DOHH2 (cell line): ENCODE measurements around the gene GIMAP2.

ENCODE experiments used
- H3F3A ChIP-seq: fragments of 200-600 bp; sonication (generic), shearing (Covaris generic); 2 replicates; pipeline ENCODE4 v1.6.0; 2016; ENCODE audit warnings: antibody characterized with exemption, mild to moderate bottlenecking; ENCODE audit not compliant: control insufficient read depth, insufficient read depth
- H3K27ac ChIP-seq: fragments of 200-600 bp; sonication (generic); 2 replicates; pipeline ENCODE4 v1.5.1; 2014; ENCODE audit warnings: low read depth, mild to moderate bottlenecking, low read length, moderate library complexity
- H3K27me3 ChIP-seq: fragments of 200-600 bp; sonication (generic); 2 replicates; pipeline ENCODE4 v1.6.1; 2014; ENCODE audit warnings: mild to moderate bottlenecking, low read length, mixed read lengths; ENCODE audit not compliant: control insufficient read depth
- H3K36me3 ChIP-seq: fragments of 200-600 bp; sonication (generic); 2 replicates; pipeline ENCODE4 v1.6.1; 2014; ENCODE audit warnings: mild to moderate bottlenecking, low read length, moderate library complexity, mixed read lengths; ENCODE audit not compliant: control insufficient read depth
- H3K4me1 ChIP-seq: fragments of 200-600 bp; sonication (generic); 2 replicates; pipeline ENCODE4 v1.6.1; 2014; ENCODE audit warnings: mild to moderate bottlenecking, low read length, mixed read lengths; ENCODE audit not compliant: control insufficient read depth
- H3K4me2 ChIP-seq: fragments of 200-600 bp; sonication (generic); 2 replicates; pipeline ENCODE4 v1.6.0; 2014; ENCODE audit warnings: mild to moderate bottlenecking, low read length, moderate library complexity
- H3K4me3 ChIP-seq: fragments of 200-600 bp; sonication (generic); 2 replicates; pipeline ENCODE4 v1.5.1; 2014; ENCODE audit warnings: mild to moderate bottlenecking, low read length, mixed read lengths
- H3K79me2 ChIP-seq: fragments of 200-600 bp; sonication (generic); 2 replicates; pipeline ENCODE4 v1.6.1; 2014; ENCODE audit warnings: mild to moderate bottlenecking, low read length, mixed read lengths; ENCODE audit not compliant: control insufficient read depth
- H3K9me2 ChIP-seq: fragments of 200-600 bp; sonication (generic); replicated peaks from 2 replicates; pipeline ENCODE4 v1.6.1; 2014; ENCODE audit warnings: mild to moderate bottlenecking, low read length, mixed read lengths; ENCODE audit not compliant: control insufficient read depth
- H3K9me3 ChIP-seq: fragments of 200-600 bp; sonication (generic); 2 replicates; pipeline ENCODE4 v1.6.1; 2014; ENCODE audit warnings: antibody characterized with exemption, low read length, mixed read lengths; ENCODE audit not compliant: control insufficient read depth, insufficient read depth
- H4K20me1 ChIP-seq: fragments of 200-600 bp; sonication (generic); 2 replicates; pipeline ENCODE4 v1.6.0; 2014; ENCODE audit warnings: low read depth, mild to moderate bottlenecking, antibody characterized with exemption, low read length, moderate library complexity; ENCODE audit not compliant: control insufficient read depth, insufficient read depth
- CTCF ChIP-seq: fragments of 200-600 bp; sonication (generic); IDR thresholded peaks from one replicate; pipeline ENCODE4 v1.5.1; 2014; ENCODE audit warnings: antibody characterized with exemption, mild to moderate bottlenecking, low read depth, low read length; ENCODE audit not compliant: poor library complexity, severe bottlenecking
- EZH2phosphoT487 ChIP-seq: fragments of 200-600 bp; sonication (generic); IDR thresholded peaks from 2 replicates; pipeline ENCODE4 v1.6.1; 2017; ENCODE audit warnings: borderline replicate concordance, mild to moderate bottlenecking, antibody characterized with exemption, low read length, moderate library complexity, mixed read lengths

Gene GIMAP2

GRCh38 chr7:150654692-150655091, 30.8 kb upstream of the GIMAP2 start:
- no peaks in the 10 kb centered on the region for H3F3A ChIP-seq
- H3K4me2 ChIP-seq, result no peak overlapping the region
- H3K9me2 ChIP-seq, result no peaks in the 10 kb centered on the region
- H3K27ac ChIP-seq, result no peak overlapping the region
- H3K4me1 ChIP-seq, result no peaks in the 10 kb centered on the region
- no peaks in the 10 kb centered on the region for H3K27me3 ChIP-seq
- H3K79me2 ChIP-seq, result no peaks in the 10 kb centered on the region
- TF ChIP-seq EZH2phosphoT487 (no peak), CTCF (no peak)
- H3K36me3 ChIP-seq, result no peaks in the 10 kb centered on the region
- H4K20me1 ChIP-seq, result no peaks in the 10 kb centered on the region
- no peak overlapping the region for H3K4me3 ChIP-seq
- peaks cover 7% of the 10 kb centered on the region; the same call in 1 of the 2 replicates for H3K9me3 ChIP-seq

- Histone ChIP-seq H3K9me3 (peaks cover 7% of the 10 kb centered on the region; the same call in 1 of the 2 replicates), H3K9me2 (no peaks in the 10 kb centered on the region), H3K4me2 (no peak overlapping the region), H4K20me1 (no peaks in the 10 kb centered on the region), H3K4me3 (no peak overlapping the region), H3K27me3 (no peaks in the 10 kb centered on the region), H3K79me2 (no peaks in the 10 kb centered on the region), H3K4me1 (no peaks in the 10 kb centered on the region), H3F3A (no peaks in the 10 kb centered on the region), H3K36me3 (no peaks in the 10 kb centered on the region), H3K27ac (no peak overlapping the region)
- TF ChIP-seq EZH2phosphoT487 (no peak), CTCF (no peak)
Observed at GRCh38 chr7:150656047-150656446, 29.5 kb upstream of the GIMAP2 start.

GRCh38 chr7:150657526-150657925, 28.0 kb upstream of the GIMAP2 start:
- no peaks in the 10 kb centered on the region for H3K27me3 ChIP-seq
- no peaks in the 10 kb centered on the region for H3K4me1 ChIP-seq
- H3K4me2 ChIP-seq, result no peak overlapping the region
- no peaks in the 10 kb centered on the region for H3K36me3 ChIP-seq
- no peaks in the 10 kb centered on the region for H3K79me2 ChIP-seq
- TF ChIP-seq EZH2phosphoT487 (no peak), CTCF (no peak)
- H3K9me3 ChIP-seq, result peaks cover 7% of the 10 kb centered on the region; the same call in 1 of the 2 replicates
- H4K20me1 ChIP-seq, result no peaks in the 10 kb centered on the region
- no peaks in the 10 kb centered on the region for H3K9me2 ChIP-seq
- no peaks in the 10 kb centered on the region for H3F3A ChIP-seq
- H3K27ac ChIP-seq, result no peak overlapping the region
- no peak overlapping the region for H3K4me3 ChIP-seq
